ENCODE data around the gene PRDX6.

GRCh38 chr1:173444757-173445156 is 32.4 kb upstream of the PRDX6 start:
- no peak for TF ChIP-seq CTCF (IDR thresholded peaks at IDR 0.05; ENCODE audit: insufficient read depth, low read depth, low read length)
- no peak for TF ChIP-seq EZH2 (IDR thresholded peaks at IDR 0.05; ENCODE audit: insufficient read depth, low read length)

All from astrocyte (in vitro differentiated cells and primary cell).